ENCODE results near the gene UNC93A.

Gene UNC93A

DNA sequence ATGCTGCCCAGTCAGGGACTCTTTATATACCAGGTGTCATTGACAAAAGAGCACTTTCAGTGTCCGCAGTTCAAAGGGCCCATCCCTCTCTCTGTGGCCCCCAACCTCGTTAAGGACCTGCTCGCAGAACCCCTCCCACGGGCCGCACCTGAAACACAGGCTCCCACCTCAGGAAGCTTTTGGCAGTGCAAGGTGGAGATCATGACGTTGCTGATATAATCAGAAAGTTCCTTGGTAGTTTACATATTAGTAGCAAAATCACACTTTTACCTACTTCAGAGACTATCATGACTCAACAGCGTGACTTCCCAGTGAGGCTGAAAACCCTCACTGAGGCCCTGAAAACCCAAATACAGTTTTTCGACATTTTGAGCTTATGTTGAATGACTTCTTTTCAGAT, 37.9 kb downstream of the UNC93A start:
- Histone ChIP-seq H3K4me3 (ENCODE audit: low read depth, low read length) (no peak overlapping the region), H3K27ac (no peak overlapping the region), H3K27me3 (replicated peaks) (no peaks in the 10 kb centered on the region), H3K36me3 (replicated peaks) (no peaks in the 10 kb centered on the region)
- in situ Hi-C loops (cut with HindIII; ENCODE audit: low pct_ligation_motif_present, low sequenced_read_pairs) = no loop called here
- TF ChIP-seq, protein P1, sequence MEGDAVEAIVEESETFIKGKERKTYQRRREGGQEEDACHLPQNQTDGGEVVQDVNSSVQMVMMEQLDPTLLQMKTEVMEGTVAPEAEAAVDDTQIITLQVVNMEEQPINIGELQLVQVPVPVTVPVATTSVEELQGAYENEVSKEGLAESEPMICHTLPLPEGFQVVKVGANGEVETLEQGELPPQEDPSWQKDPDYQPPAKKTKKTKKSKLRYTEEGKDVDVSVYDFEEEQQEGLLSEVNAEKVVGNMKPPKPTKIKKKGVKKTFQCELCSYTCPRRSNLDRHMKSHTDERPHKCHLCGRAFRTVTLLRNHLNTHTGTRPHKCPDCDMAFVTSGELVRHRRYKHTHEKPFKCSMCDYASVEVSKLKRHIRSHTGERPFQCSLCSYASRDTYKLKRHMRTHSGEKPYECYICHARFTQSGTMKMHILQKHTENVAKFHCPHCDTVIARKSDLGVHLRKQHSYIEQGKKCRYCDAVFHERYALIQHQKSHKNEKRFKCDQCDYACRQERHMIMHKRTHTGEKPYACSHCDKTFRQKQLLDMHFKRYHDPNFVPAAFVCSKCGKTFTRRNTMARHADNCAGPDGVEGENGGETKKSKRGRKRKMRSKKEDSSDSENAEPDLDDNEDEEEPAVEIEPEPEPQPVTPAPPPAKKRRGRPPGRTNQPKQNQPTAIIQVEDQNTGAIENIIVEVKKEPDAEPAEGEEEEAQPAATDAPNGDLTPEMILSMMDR (IDR thresholded peaks at IDR 0.05; ENCODE audit: low read depth, low read length, missing control alignments) = no peak
- DNase-seq = no peak

DNA sequence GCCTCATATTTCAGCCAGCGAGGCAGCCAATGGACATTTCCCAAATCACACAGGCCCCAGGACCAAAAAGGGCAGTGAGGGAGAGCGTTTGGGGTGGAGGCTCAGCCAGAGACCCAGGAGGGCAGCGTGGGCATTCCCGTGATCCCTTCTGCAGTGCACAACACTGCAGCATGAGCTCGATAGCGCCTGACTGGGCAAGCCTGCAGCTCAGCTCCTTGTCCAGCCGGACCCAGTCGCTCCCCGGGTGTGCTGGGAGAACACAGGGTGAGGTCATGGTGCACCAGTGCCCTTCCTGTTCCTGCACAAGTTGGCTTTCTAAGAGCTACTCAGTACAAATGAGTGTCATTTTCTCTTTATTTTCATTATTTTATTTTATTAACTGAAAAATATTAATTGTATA, 39.6 kb downstream of the UNC93A start:
- Histone ChIP-seq H3K36me3 (replicated peaks) (no peaks in the 10 kb centered on the region), H3K4me3 (ENCODE audit: low read depth, low read length) (no peak overlapping the region), H3K27me3 (replicated peaks) (no peaks in the 10 kb centered on the region), H3K27ac (no peak overlapping the region)
- in situ Hi-C loops (cut with HindIII; ENCODE audit: low pct_ligation_motif_present, low sequenced_read_pairs) = no loop called here
- DNase-seq = no peak
- TF ChIP-seq, protein P1 (IDR thresholded peaks at IDR 0.05; ENCODE audit: low read depth, low read length, missing control alignments) = no peak

DNA sequence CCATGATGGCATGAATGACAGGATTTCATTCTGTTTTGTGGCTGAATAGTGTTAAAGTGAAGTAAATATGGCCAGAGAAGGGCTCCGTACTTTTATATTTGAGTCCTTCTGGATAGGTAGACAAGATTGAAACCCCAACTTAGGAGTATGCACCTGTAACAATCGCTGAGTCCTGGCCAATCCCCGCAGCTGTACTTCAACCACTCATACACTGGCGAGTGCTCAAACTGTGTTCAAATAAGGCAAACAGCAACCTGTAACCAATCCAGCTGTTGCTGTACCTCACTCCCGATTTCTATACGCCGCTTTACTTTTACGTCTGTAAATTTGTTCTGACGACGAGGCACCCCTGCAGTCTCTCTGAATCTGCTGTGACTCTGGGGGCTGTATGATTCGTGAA, 40.5 kb downstream of the UNC93A start:
- DNase-seq = no peak
- H3K27ac ChIP-seq = no peak overlapping the region
- no peak overlapping the region for H3K4me3 ChIP-seq (ENCODE audit: low read depth, low read length)
- TF ChIP-seq, protein P1 (IDR thresholded peaks at IDR 0.05; ENCODE audit: low read depth, low read length, missing control alignments) = no peak
- H3K36me3 ChIP-seq (replicated peaks) = no peaks in the 10 kb centered on the region
- in situ Hi-C loops (cut with HindIII; ENCODE audit: low pct_ligation_motif_present, low sequenced_read_pairs) = no loop called here
- H3K27me3 ChIP-seq (replicated peaks) = no peaks in the 10 kb centered on the region

DNA sequence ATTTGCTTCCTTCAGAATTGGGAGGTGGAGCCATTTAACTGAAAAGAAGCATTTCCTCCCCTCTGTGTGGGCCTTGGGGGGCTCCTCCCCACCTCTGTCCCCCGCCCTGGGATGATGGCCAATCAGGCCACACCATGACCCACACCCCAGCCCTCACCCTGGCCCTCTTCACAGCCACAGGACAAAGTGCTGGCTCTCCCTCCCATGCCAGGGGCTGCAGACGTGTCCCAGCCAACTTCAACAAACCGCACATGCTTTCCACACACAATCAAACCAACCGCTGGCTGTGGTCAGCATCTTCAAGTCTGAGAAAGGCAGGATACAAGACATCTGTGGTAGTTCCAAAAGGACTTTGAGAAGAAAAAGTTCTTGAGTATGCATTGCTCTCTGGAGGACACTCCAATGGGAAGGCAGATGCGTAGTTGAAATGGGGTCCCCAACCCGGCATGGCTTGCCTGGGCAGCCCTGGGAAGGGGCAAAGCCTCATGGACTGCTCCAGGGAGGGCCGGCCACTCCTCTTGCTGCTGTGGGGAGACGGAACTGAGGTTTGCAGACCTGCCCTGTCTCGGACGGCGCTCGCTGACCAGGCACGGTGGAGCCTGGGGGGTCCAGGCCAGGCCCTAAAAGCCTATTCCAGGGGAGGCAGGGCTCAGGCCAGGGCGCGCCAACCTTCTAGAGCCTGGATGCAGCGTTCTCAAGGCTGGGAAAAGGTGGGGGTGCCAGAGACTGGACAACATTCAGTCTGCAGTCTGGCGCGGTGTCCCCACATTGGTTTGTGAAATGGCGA, 45.9 kb downstream of the UNC93A start:
- in situ Hi-C loops (cut with HindIII; ENCODE audit: low pct_ligation_motif_present, low sequenced_read_pairs) = no loop called here

DNA sequence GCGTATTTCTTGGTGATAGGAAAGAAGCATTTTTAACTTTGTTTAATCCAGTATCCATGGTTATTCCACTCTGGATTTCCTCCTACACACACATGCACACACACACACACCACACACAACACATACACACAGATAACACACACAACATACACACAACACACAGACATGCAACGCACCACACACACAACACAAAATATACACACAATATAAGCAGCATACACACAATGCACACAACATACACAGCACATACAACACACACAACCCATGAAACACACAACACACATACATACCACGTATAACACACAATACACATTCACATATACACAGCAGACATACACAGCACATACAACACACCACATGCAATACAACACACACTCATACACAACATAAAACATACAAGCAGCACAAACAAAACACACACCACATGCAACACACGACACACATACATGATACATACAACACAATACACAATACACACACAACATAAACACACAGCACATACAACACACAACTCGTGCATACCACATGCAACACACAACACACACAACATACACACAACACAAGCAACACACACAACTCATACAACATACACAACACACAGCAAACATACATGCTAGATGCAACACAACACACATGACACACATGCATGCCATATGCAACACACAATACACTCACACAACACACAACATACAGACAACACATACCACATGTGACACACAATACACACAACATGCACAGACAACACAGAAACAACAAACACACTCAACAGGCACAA, 46.7 kb downstream of the UNC93A start:
- TF ChIP-seq, protein P1 (IDR thresholded peaks at IDR 0.05; ENCODE audit: low read depth, low read length, missing control alignments) = no peak
- Histone ChIP-seq H3K36me3 (replicated peaks) (no peaks in the 10 kb centered on the region), H3K27me3 (replicated peaks) (no peaks in the 10 kb centered on the region), H3K4me3 (ENCODE audit: low read depth, low read length) (no peak overlapping the region), H3K27ac (no peak overlapping the region)
- no peak for DNase-seq
- in situ Hi-C loops (cut with HindIII; ENCODE audit: low pct_ligation_motif_present, low sequenced_read_pairs) = no loop called here

More for the DNA sequence above, 45.9 kb downstream of the UNC93A start:
- H3K36me3 ChIP-seq (replicated peaks) = no peaks in the 10 kb centered on the region
- no peak overlapping the region for H3K27ac ChIP-seq
- no peaks in the 10 kb centered on the region for H3K27me3 ChIP-seq (replicated peaks)
- H3K4me3 ChIP-seq (ENCODE audit: low read depth, low read length) = no peak overlapping the region
- no peak for DNase-seq
- TF ChIP-seq, protein P1 (IDR thresholded peaks at IDR 0.05; ENCODE audit: low read depth, low read length, missing control alignments) = no peak

Data from brain microvascular endothelial cell (primary cell).